ENCODE results near the gene F10.

GRCh38 chr13:113124211-113124970 is 1.8 kb downstream of the F10 start:
- TF ChIP-seq CTCF (IDR thresholded peaks at IDR 0.05): no peak
- TF ChIP-seq, protein P1, sequence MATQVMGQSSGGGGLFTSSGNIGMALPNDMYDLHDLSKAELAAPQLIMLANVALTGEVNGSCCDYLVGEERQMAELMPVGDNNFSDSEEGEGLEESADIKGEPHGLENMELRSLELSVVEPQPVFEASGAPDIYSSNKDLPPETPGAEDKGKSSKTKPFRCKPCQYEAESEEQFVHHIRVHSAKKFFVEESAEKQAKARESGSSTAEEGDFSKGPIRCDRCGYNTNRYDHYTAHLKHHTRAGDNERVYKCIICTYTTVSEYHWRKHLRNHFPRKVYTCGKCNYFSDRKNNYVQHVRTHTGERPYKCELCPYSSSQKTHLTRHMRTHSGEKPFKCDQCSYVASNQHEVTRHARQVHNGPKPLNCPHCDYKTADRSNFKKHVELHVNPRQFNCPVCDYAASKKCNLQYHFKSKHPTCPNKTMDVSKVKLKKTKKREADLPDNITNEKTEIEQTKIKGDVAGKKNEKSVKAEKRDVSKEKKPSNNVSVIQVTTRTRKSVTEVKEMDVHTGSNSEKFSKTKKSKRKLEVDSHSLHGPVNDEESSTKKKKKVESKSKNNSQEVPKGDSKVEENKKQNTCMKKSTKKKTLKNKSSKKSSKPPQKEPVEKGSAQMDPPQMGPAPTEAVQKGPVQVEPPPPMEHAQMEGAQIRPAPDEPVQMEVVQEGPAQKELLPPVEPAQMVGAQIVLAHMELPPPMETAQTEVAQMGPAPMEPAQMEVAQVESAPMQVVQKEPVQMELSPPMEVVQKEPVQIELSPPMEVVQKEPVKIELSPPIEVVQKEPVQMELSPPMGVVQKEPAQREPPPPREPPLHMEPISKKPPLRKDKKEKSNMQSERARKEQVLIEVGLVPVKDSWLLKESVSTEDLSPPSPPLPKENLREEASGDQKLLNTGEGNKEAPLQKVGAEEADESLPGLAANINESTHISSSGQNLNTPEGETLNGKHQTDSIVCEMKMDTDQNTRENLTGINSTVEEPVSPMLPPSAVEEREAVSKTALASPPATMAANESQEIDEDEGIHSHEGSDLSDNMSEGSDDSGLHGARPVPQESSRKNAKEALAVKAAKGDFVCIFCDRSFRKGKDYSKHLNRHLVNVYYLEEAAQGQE (IDR thresholded peaks at IDR 0.05; ENCODE audit: insufficient read depth in 1 of 2, low read depth in 2 of 2, low read length in 1 of 2): no peak
- no peak for TF ChIP-seq POLR2AphosphoS5 (IDR thresholded peaks at IDR 0.05; ENCODE audit: low read depth, low read length)
- no peak for TF ChIP-seq SIN3A (IDR thresholded peaks at IDR 0.05; ENCODE audit: borderline replicate concordance, insufficient read depth, low read depth, low read length)
- no peak for TF ChIP-seq TCF7L2 (IDR thresholded peaks at IDR 0.05; ENCODE audit: low read depth, low read length)

All from Panc1 (cell line).